Stromal cell of bone marrow (primary cell): Measurements from ENCODE around the gene ECE2.

ENCODE experiments used
- DNase-seq: peaks from one replicate; pipeline ENCODE4 v3.0.0-alpha.2; 2012; ENCODE audit warnings: low read depth

The ECE2 gene

GRCh38 chr3:184275961-184276910 lies at the start of gene ECE2:
Gene ECE2, plus strand, starts transcription at chr3:184276022. Its CDS starts 132 bp downstream, at chr3:184276154.
- DNase-seq, result no peak

DNA sequence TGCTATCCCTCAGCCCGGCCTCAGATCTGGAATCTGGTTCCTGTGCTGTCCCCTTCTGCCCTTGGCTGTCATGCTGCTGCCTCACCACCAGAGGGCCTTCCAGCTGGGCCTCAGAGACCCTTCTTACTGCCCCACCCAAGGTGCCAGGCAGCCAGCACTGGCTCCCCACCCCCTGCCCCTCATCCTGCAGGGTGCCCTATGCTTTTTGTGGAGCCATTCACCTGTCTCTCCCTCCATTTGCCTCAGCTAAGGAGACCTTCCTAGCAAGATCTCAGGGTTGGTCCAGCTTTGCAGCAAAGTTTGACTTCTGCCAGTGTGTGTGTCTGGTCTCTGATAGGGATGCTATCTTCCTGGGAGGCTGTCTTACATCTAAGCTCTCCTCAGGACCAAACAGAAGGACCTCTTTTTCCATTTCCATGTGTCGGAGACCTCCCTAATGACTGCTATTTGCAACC lies 48.3 kb upstream of the ECE2 start:
- DNase-seq, result no peak

DNA sequence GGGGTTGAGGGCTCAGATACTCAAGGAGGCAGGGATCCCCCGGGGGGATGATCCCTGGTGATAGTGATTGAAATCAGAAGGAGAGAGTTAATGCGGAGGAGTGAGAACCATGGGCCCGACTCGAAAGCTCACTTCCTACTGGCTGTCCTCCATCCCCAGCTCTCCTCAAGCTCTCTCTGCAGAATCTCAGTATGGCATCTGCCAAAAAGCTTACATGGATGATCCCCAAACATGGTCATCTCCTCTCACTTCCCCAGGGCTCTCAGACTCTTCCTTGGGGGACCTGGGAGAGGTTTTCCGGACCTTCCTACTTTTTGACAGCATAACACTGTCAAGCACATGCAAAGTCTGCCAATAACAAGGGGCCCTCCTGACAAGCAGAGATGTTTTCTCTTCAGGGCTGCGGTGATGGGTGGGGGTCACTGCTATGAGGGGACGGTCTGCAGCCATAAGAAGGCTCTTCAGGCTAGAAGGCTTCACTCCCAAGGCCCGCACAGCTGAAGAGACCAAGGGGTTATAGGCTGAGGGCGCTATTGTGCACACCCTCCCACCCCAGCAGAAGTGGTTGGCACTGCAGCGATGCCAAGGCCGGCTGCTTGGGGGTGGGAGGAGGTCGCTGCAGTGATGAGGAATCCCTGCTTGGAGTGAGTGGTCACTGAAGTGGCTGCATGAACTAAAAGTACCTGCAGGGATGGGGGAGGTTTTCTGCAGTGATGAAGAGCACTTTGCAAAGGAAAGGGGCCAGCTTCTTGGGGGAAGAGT lies 47.3 kb upstream of the ECE2 start:
- no peak for DNase-seq

DNA sequence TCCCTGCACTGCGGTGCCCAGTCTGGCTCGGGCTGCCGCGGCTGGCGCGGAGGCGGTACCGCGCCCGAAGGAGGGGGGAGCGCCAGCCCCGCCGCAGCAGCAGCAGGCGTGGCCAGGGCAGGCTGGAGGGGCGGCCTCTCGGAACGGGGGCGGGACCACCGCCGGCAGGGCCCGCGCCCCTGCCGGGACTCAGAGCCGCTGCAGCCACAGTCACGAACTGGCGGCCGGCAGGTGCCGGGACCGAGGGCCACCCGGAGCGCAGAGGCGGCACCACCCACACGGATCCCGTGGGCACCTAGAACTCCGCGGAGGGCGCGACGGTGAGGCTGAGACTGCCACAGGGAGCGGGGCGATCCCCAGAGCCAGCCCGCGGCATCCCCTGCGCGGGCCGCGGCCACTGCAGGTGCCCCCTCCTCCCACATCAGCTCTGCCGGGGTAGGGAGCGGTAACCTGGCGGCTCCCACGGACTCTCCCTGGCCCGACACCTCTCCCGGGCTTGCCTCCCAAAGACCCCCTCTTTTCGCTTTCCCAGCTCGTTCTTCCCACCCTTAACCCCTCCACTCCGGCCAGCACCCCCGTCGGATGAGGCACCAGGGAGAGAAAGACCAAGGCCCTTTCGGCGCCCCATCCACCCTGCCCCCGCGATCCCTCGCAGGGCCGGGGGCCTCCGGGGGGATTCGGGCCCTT lies 46.3 kb upstream of the ECE2 start, which contains the start of gene VWA5B2:
Gene VWA5B2, plus strand, starts transcription at position 192 of the 687 bp plus-strand sequence. CDS start 944 bp downstream, outside the sequence.
- DNase-seq, result no peak

GRCh38 chr3:184230081-184230602 lies 45.7 kb upstream of the ECE2 start:
- DNase-seq, result no peak

GRCh38 chr3:184230603-184231528 lies 45.0 kb upstream of the ECE2 start:
- no peak for DNase-seq

GRCh38 chr3:184231671-184232070 lies 44.2 kb upstream of the ECE2 start:
- DNase-seq, result no peak

GRCh38 chr3:184233127-184233843 lies 42.5 kb upstream of the ECE2 start:
- no peak for DNase-seq

GRCh38 chr3:184234224-184234623 lies 41.6 kb upstream of the ECE2 start:
- peak; percentile 36 for DNase-seq

DNA sequence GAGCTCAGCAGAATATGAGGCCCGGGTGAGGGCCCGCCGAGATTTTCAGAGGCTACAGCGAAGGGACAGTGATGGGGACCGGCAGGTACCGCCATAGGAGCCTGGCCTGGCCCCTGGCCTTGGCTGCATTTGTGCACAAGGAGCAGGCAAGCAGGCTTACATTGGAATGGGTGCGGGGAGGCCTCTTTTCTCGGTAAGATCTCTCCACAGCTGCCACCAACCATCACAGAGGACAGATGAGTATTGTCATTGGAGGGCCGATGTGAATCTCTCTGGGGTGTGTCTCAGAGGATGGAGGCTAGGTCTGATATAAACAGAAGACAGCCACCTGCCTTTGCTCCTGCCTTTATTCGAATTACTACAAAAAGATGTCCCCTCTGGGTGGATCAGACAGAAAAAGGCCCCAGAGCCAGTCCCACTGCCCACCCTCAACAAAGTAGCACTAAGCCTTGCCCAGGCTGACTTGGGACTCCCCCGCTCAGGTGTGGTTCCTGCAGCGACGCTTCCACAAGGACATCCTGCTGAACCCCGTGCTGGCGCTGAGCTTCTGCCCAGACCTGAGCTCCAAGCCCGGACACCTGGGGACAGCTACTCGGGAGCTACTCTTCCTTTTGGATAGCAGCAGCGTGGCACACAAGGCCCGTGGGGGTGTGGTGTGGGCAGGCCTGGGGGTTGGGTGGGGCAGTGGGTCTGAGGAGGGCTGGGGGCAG lies 41.0 kb upstream of the ECE2 start:
- no peak for DNase-seq

GRCh38 chr3:184235381-184236032 lies 40.3 kb upstream of the ECE2 start:
- DNase-seq, result no peak

GRCh38 chr3:184236033-184236410 lies 39.8 kb upstream of the ECE2 start:
- DNase-seq, result no peak

DNA sequence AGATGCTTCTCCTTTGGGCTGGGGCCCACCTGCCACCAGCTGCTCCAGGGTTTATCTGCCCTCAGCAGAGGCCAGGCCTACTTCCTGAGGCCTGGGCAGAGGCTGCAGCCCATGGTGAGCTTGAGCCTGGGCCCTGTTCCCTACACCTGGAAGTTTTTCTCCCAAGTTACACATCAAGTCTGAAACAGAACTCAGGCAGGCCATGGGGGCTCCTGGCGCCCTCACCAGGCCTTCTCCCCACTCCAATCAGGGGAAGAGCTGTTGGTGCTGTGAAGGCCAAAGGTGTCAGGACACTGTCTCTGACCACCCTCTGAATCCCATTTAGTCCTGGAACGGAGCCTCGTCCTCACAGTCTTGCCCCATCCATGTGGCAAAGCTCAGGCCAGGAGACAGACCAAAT lies 39.2 kb upstream of the ECE2 start:
- DNase-seq, result no peak

DNA sequence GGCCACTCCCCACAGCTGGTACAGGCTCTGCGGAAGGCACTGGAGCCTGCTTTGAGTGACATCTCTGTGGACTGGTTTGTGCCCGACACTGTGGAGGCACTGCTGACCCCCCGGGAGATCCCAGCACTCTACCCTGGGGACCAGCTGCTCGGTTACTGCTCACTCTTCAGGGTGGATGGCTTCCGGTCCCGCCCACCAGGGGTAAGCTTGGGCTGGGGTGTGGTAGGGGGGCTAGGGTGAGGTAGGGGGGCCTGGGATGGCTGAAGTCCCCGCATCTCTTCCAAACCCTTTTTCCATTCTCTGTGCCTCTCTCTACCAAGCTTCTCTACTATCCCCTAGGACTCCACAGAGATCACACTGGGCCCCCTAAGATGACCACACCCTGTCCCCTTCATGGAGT lies 38.6 kb upstream of the ECE2 start:
- no peak for DNase-seq

GRCh38 chr3:184237807-184238206 lies 38.0 kb upstream of the ECE2 start:
- DNase-seq, result no peak

DNA sequence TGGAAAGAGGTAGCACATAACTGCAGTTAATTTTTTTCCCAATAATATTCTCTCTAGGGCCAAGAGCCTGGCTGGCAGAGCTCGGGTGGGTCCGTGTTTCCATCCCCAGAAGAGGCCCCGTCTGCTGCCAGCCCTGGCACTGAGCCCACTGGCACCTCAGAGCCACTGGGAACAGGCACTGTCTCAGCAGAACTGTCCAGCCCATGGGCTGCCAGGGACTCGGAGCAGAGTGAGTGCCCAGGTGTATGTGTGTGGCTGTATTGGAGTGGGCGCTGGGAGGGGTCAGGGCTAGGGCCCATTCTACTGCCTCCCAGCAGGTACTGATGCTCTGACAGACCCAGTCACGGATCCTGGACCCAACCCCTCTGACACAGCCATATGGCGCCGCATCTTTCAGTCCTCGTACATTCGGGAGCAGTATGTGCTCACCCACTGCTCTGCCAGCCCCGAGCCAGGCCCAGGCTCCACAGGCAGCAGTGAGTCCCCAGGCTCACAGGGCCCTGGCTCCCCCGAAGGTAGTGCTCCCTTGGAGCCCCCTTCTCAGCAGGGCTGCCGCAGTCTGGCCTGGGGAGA lies 37.5 kb upstream of the ECE2 start:
- DNase-seq, result no peak

DNA sequence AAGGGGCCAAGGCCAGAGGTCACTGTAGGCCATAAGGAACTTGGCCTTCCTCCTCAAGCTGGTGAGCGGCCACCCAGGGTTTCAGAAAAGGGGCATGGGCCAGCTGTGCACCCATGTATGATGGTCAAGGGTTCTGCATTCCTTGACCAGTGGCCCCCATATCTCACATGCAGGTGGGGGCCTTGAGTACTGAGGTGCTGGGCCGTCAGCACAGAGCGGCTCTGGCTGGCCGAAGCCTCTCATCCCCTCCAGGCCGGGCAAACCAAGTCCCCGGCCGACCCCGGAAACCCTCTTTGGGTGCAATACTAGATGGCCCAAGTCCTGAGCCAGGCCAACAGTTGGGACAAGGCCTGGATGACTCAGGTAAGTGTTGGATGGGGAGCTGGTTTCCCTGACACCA lies 36.6 kb upstream of the ECE2 start:
- DNase-seq, result no peak

DNA sequence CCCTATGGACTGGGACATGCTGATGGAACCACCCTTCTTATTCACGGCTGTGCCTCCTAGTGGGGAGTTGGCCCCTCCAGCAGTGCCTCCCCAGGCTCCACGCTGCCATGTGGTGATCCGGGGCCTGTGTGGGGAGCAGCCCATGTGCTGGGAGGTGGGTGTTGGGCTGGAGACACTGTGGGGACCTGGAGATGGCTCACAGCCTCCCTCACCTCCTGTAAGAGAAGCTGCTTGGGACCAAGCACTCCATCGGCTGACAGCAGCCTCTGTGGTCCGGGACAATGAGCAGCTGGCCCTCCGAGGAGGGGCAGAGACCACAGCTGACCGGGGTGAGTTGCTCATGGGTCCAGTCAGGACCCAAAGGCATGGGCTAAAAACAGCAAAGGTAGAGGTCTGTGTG lies 36.1 kb upstream of the ECE2 start:
- no peak for DNase-seq
